H9 (cell line): ENCODE measurements around the gene SEC24C. TPM values are rescaled to one million over a fixed set of nuclear protein-coding genes. Genes with fewer than 3 reads are reported as not detected.

ENCODE experiments used
- DNase-seq: peaks from one replicate; pipeline ENCODE4 v3.0.0-alpha.2; 2017
- H2AFZ ChIP-seq: one replicate; pipeline ENCODE4 v1.6.1; 2013; ENCODE audit warnings: mild to moderate bottlenecking, low read length, control low read depth, moderate library complexity
- H2AK5ac ChIP-seq: 2 replicates; pipeline ENCODE4 v1.6.1; 2013; ENCODE audit warnings: low read length, control low read depth, mixed read lengths; ENCODE audit not compliant: insufficient read length
- H2BK120ac ChIP-seq: one replicate; pipeline ENCODE4 v1.6.1; 2013; ENCODE audit warnings: low read depth, mild to moderate bottlenecking, low read length, control low read depth, inconsistent platforms; ENCODE audit not compliant: poor library complexity, severe bottlenecking
- H2BK12ac ChIP-seq: 2 replicates; pipeline ENCODE4 v1.6.1; 2013; ENCODE audit warnings: low read length, control low read depth, mixed read lengths, low read depth; ENCODE audit not compliant: insufficient read length
- H2BK15ac ChIP-seq: 2 replicates; pipeline ENCODE4 v1.6.1; 2013; ENCODE audit warnings: low read depth, low read length, control low read depth
- H2BK20ac ChIP-seq: one replicate; pipeline ENCODE4 v1.6.1; 2013; ENCODE audit warnings: low read depth, mild to moderate bottlenecking, low read length, control low read depth, inconsistent platforms; ENCODE audit not compliant: poor library complexity, severe bottlenecking
- H2BK5ac ChIP-seq: 2 replicates; pipeline ENCODE4 v1.6.1; 2013; ENCODE audit warnings: low read length, control low read depth, mixed read lengths; ENCODE audit not compliant: insufficient read length
- H3K14ac ChIP-seq: 2 replicates; pipeline ENCODE4 v1.6.1; 2013; ENCODE audit warnings: low read length, control low read depth; ENCODE audit not compliant: insufficient read depth
- H3K18ac ChIP-seq: 2 replicates; pipeline ENCODE4 v1.6.1; 2013; ENCODE audit warnings: low read depth, mild to moderate bottlenecking, mixed read lengths, low read length, control low read depth; ENCODE audit not compliant: insufficient read length
- H3K23ac ChIP-seq: 2 replicates; pipeline ENCODE4 v1.6.1; 2013; ENCODE audit warnings: low read length, control low read depth, mixed read lengths, low read depth; ENCODE audit not compliant: insufficient read length
- H3K23me2 ChIP-seq: 2 replicates; pipeline ENCODE4 v1.6.1; 2013; ENCODE audit warnings: low read depth, mild to moderate bottlenecking, mixed read lengths, low read length, control low read depth; ENCODE audit not compliant: insufficient read length, poor library complexity, severe bottlenecking
- H3K27ac ChIP-seq: 2 replicates; pipeline ENCODE4 v1.5.1; 2013; ENCODE audit warnings: low read length, control low read depth, mixed read lengths, low read depth; ENCODE audit not compliant: insufficient read length
- H3K27me3 ChIP-seq: 2 replicates; pipeline ENCODE4 v1.6.1; 2013; ENCODE audit warnings: low read length, control low read depth, inconsistent platforms; ENCODE audit not compliant: insufficient read depth
- H3K4ac ChIP-seq: 2 replicates; pipeline ENCODE4 v1.6.1; 2013; ENCODE audit warnings: low read depth, mild to moderate bottlenecking, control low read depth, inconsistent platforms, low read length, moderate library complexity
- H3K4me1 ChIP-seq: 2 replicates; pipeline ENCODE4 v1.6.1; 2013; ENCODE audit warnings: low read length, control low read depth, inconsistent platforms; ENCODE audit not compliant: insufficient read depth
- H3K4me2 ChIP-seq: 2 replicates; pipeline ENCODE4 v1.6.1; 2013; ENCODE audit warnings: low read length, control low read depth, mixed read lengths; ENCODE audit not compliant: insufficient read length, insufficient read depth
- H3K56ac ChIP-seq: 2 replicates; pipeline ENCODE4 v1.6.1; 2013; ENCODE audit warnings: low read depth, mild to moderate bottlenecking, mixed read lengths, low read length, control low read depth; ENCODE audit not compliant: insufficient read length
- H3K79me1 ChIP-seq: 2 replicates; pipeline ENCODE4 v1.6.1; 2013; ENCODE audit warnings: low read depth, mild to moderate bottlenecking, moderate library complexity, low read length, control low read depth, inconsistent platforms; ENCODE audit not compliant: insufficient read depth, poor library complexity, severe bottlenecking
- H3K79me2 ChIP-seq: 2 replicates; pipeline ENCODE4 v1.6.1; 2013; ENCODE audit warnings: low read length, control low read depth, inconsistent platforms; ENCODE audit not compliant: insufficient read depth
- H3K9ac ChIP-seq: 2 replicates; pipeline ENCODE4 v1.6.1; 2013; ENCODE audit warnings: low read length, control low read depth, mixed read lengths; ENCODE audit not compliant: insufficient read length; ENCODE audit errors: extremely low read depth
- H3K9me3 ChIP-seq: one replicate; pipeline ENCODE4 v1.6.1; 2013; ENCODE audit warnings: low read depth, low read length, inconsistent platforms; ENCODE audit not compliant: control insufficient read depth
- H3T11ph ChIP-seq: one replicate; pipeline ENCODE4 v1.6.1; 2013; ENCODE audit warnings: mild to moderate bottlenecking, low read length, control low read depth, inconsistent platforms
- H4K20me1 ChIP-seq: one replicate; pipeline ENCODE4 v1.6.1; 2013; ENCODE audit not compliant: control insufficient read depth, insufficient read length, insufficient read depth
- H4K5ac ChIP-seq: 2 replicates; pipeline ENCODE4 v1.6.1; 2013; ENCODE audit warnings: low read depth, mild to moderate bottlenecking, mixed read lengths, low read length, control low read depth; ENCODE audit not compliant: insufficient read length
- H4K8ac ChIP-seq: replicated peaks from 2 replicates; pipeline ENCODE4 v1.6.1; 2013; ENCODE audit warnings: low read length, control low read depth, mixed read lengths, low read depth; ENCODE audit not compliant: insufficient read length
- H4K91ac ChIP-seq: 2 replicates; pipeline ENCODE4 v1.6.1; 2013; ENCODE audit warnings: low read depth, mild to moderate bottlenecking, moderate library complexity, mixed read lengths, low read length, control low read depth; ENCODE audit not compliant: insufficient read length
- H3K27ac Mint-ChIP-seq, 3 experiments: 2 replicates in 2 of 3; 3 replicates in 1 of 3; pipeline ENCODE4 v1.8.0; 2020 to 2021; ENCODE audit warnings: mixed read lengths in 3 of 3, mild to moderate bottlenecking in 1 of 3, moderate library complexity in 1 of 3
- H3K27me3 Mint-ChIP-seq: 2 replicates; pipeline ENCODE4 v1.8.0; 2021; ENCODE audit warnings: low read depth, mild to moderate bottlenecking, moderate library complexity, mixed read lengths
- H3K36me3 Mint-ChIP-seq, 3 experiments: 2 replicates in 2 of 3; 3 replicates in 1 of 3; pipeline ENCODE4 v1.8.0; 2020 to 2021; ENCODE audit warnings: low read depth in 3 of 3, mixed read lengths in 3 of 3; ENCODE audit not compliant: insufficient read depth in 1 of 3
- H3K4me1 Mint-ChIP-seq, 2 experiments: 2 replicates each; pipeline ENCODE4 v1.8.0; 2020; ENCODE audit warnings: mixed read lengths in 2 of 2
- H3K4me3 Mint-ChIP-seq, 2 experiments: 2 replicates in 1 of 2; 3 replicates in 1 of 2; pipeline ENCODE4 v1.8.0; 2020 to 2021; ENCODE audit warnings: mild to moderate bottlenecking in 2 of 2, mixed read lengths in 2 of 2, moderate library complexity in 1 of 2
- H3K9me3 Mint-ChIP-seq, 2 experiments: 2 replicates in 1 of 2; 3 replicates in 1 of 2; pipeline ENCODE4 v1.8.0; 2020; ENCODE audit warnings: mild to moderate bottlenecking in 2 of 2, mixed read lengths in 2 of 2, moderate library complexity in 1 of 2
- CTCF ChIP-seq: fragments of 200-600 bp; sonication (generic); conservative IDR thresholded peaks from 3 replicates; pipeline ENCODE4 v1.8.0; 2021; ENCODE audit warnings: antibody characterized with exemption, mild to moderate bottlenecking
- WGBS: extraction: QIAGEN DNeasy Blood & Tissue Kit; methylation state at CpG from one replicate; pipeline ENCODE4 v1.1.7; 2013; ENCODE audit warnings: missing lambda C conversion rate, low lambda C conversion rate, mixed read lengths; ENCODE audit not compliant: insufficient read length; ENCODE audit errors: extremely low coverage; 5-methylcytosine and 5-hydroxymethylcytosine counted together
- total RNA-seq: library from RNA; stranded (reverse); gene quantifications from 2 replicates; pipeline ENCODE4 v1.2.1, GENCODE V29; 2021

SEC24C gene
- total RNA-seq, 1 experiment from 2014 or later: 62.4 TPM

GRCh38 chr10:73814276-73814895, 70.2 kb downstream of the SEC24C start:
- no peak overlapping the region for H3K4me2 ChIP-seq
- no peak overlapping the region for H3T11ph ChIP-seq
- no peak overlapping the region for H2BK5ac ChIP-seq
- H3K27ac ChIP-seq: no peak overlapping the region
- no peak overlapping the region for H3K14ac ChIP-seq
- no peak for TF ChIP-seq CTCF
- no peak overlapping the region for H2BK20ac ChIP-seq
- no peak overlapping the region for H4K5ac ChIP-seq
- no peak overlapping the region for H2BK12ac ChIP-seq
- no peak overlapping the region for H2BK120ac ChIP-seq
- no peaks in the 10 kb centered on the region for H3K79me2 ChIP-seq
- H3K9ac ChIP-seq: no peak overlapping the region
- H3K23me2 ChIP-seq: peaks cover 2% of the 10 kb centered on the region
- no peak overlapping the region for H4K8ac ChIP-seq
- peaks cover 11 to 12% of the 10 kb centered on the region in 2 experiments for H3K4me1 Mint-ChIP-seq
- H4K20me1 ChIP-seq: no peaks in the 10 kb centered on the region
- WGBS: no CpG with 5 or more reads among the region's 13 CpGs
- no peaks in the 10 kb centered on the region for H3K4me1 ChIP-seq
- no peak overlapping the region for H2AFZ ChIP-seq
- no peak overlapping the region for H2BK15ac ChIP-seq
- H3K36me3 Mint-ChIP-seq: peaks cover 20 to 49% (median 25%) of the 10 kb centered on the region in 3 experiments; a peak in 6 of 7 replicates
- no peak overlapping the region for H3K23ac ChIP-seq
- H3K27me3 ChIP-seq: no peaks in the 10 kb centered on the region
- no peak for DNase-seq
- H3K4ac ChIP-seq: no peak overlapping the region
- no peak overlapping the region for H3K56ac ChIP-seq
- no peak overlapping the region for H3K27ac Mint-ChIP-seq
- H3K18ac ChIP-seq: no peak overlapping the region
- no peaks in the 10 kb centered on the region for H3K9me3 ChIP-seq
- no peak overlapping the region for H3K4me3 Mint-ChIP-seq
- no peaks in the 10 kb centered on the region for H3K27me3 Mint-ChIP-seq
- H3K9me3 Mint-ChIP-seq: no peaks in the 10 kb centered on the region; a peak in 1 of 5 replicates
- H2AK5ac ChIP-seq: no peak overlapping the region
- no peaks in the 10 kb centered on the region for H3K79me1 ChIP-seq
- no peak overlapping the region for H4K91ac ChIP-seq
